Activated CD8-positive, alpha-beta T cell treated with anti-CD3 and anti-CD28 coated beads for 36 hours (primary cell): ENCODE results near the gene VAC14. TPM values are rescaled to one million over a fixed set of nuclear protein-coding genes. Genes with fewer than 3 reads are reported as not detected.

Source experiments
- ATAC-seq: fragments of 200-7000 bp; cut with Tn5 transposase; one replicate; pipeline ENCODE4 v1.10.0; 2021; ENCODE audit warnings: mild to moderate bottlenecking, moderate library complexity
- CTCF ChIA-PET: fragments of 350-600 bp; sonication (Branson Sonifier 250); formaldehyde crosslinking; loops from one replicate; lab custom pipeline; 2021; ENCODE audit warnings: antibody characterized with exemption; lab: Charles Lee
- POLR2A ChIA-PET: fragments of 350-600 bp; sonication (Branson Sonifier 250); formaldehyde crosslinking; loops from one replicate; lab custom pipeline; 2021; ENCODE audit warnings: antibody characterized with exemption; lab: Charles Lee
- DNase-seq: peaks from one replicate; pipeline ENCODE4 v3.0.0-alpha.2; 2020
- H3K27ac Mint-ChIP-seq: one replicate; pipeline ENCODE4 v1.8.0; 2021; ENCODE audit warnings: mild to moderate bottlenecking, mixed read lengths
- H3K27me3 Mint-ChIP-seq: one replicate; pipeline ENCODE4 v1.8.0; 2021; ENCODE audit warnings: mixed read lengths
- H3K36me3 Mint-ChIP-seq: one replicate; pipeline ENCODE4 v1.8.0; 2021; ENCODE audit warnings: low read depth, mixed read lengths
- H3K4me1 Mint-ChIP-seq: one replicate; pipeline ENCODE4 v1.8.0; 2021; ENCODE audit warnings: low read depth, mixed read lengths
- H3K4me3 Mint-ChIP-seq: one replicate; pipeline ENCODE4 v1.8.0; 2021; ENCODE audit warnings: mild to moderate bottlenecking, moderate library complexity, mixed read lengths
- H3K9me3 Mint-ChIP-seq: one replicate; pipeline ENCODE4 v1.8.0; 2021; ENCODE audit warnings: mixed read lengths
- CTCF ChIP-seq: fragments of 200-600 bp; IDR thresholded peaks from one replicate; pipeline ENCODE4 v1.8.0; 2022; ENCODE audit warnings: antibody characterized with exemption, mild to moderate bottlenecking
- intact Hi-C: fragments of 100-400 bp; cut with micrococcal nuclease; formaldehyde crosslinking; loops from one replicate; pipeline ENCODE4 v1.10.0; 2022
- total RNA-seq, 2 experiments: library from RNA; stranded (reverse); gene quantifications; one replicate each; pipeline ENCODE4 v1.2.3, GENCODE V29; 2021

VAC14 gene
- total RNA-seq, 2 experiments from 2014 or later = 27.6 TPM

DNA sequence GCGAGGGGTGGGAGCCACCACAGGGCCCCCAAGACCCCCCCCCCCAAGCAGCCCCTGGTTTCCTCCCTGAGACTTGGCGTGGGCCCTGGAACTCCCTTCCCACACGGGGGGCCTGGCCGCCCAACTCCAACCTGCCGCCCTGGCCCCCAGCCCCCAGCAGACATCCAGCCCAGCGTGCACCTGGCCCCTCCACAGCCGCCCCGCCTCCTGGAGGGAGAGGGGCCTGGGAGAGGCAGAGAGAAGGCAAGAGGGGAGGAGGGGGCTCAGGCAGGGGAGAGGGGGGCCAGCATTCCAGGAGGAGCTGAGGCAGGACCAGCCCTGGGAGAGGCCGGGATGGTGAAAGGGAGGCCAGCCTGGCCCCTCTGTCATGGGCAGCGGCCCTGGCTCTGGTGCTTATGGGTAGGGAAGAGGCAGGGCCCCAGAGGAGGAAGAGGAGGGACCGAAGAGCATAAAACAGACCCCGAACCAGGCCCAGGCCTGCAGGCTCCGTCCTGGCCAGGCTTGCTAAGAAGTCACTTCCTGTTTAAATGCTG, 137.9 kb downstream of the VAC14 start:
- no peak for ATAC-seq
- ChIA-PET CTCF (interaction anchor here (0.8 to 1.2 kb wide), 2 partner anchors 9 to 108 kb away, joined by 4 to 9 read pairs; no protein-coding TSS in a partner anchor), POLR2A (no interaction called here)
- Mint-ChIP-seq H3K9me3 (no peaks in the 10 kb centered on the region), H3K27ac (no peak overlapping the region), H3K36me3 (peaks cover 3% of the 10 kb centered on the region), H3K4me3 (no peak overlapping the region), H3K27me3 (no peaks in the 10 kb centered on the region), H3K4me1 (no peaks in the 10 kb centered on the region)
- intact Hi-C loops = no loop called here
- no peak for TF ChIP-seq CTCF
- DNase-seq = no peak

GRCh38 chr16:70661918-70662641, 138.9 kb downstream of the VAC14 start:
- intact Hi-C loops = no loop called here
- DNase-seq (no peak), ATAC-seq (no peak)
- no peaks in the 10 kb centered on the region for H3K9me3 Mint-ChIP-seq
- no peak for TF ChIP-seq CTCF
- ChIA-PET POLR2A (interaction anchor here (0.6 kb wide), 1 partner anchor 16 kb away, joined by 3 read pairs; no protein-coding TSS in a partner anchor), CTCF (interaction anchor here (0.8 to 1.2 kb wide), 2 partner anchors 8 to 109 kb away, joined by 4 to 9 read pairs; no protein-coding TSS in a partner anchor)
- H3K4me1 Mint-ChIP-seq = no peaks in the 10 kb centered on the region
- no peaks in the 10 kb centered on the region for H3K27me3 Mint-ChIP-seq
- H3K27ac Mint-ChIP-seq = no peak overlapping the region
- H3K4me3 Mint-ChIP-seq = no peak overlapping the region
- H3K36me3 Mint-ChIP-seq = peaks cover 3% of the 10 kb centered on the region

GRCh38 chr16:70661534-70661917, 139.4 kb downstream of the VAC14 start:
- no peak for TF ChIP-seq CTCF
- CTCF ChIA-PET = no interaction called here
- no peaks in the 10 kb centered on the region for H3K4me1 Mint-ChIP-seq
- no peak overlapping the region for H3K27ac Mint-ChIP-seq
- no peak for ATAC-seq
- no peak for DNase-seq
- H3K9me3 Mint-ChIP-seq = no peaks in the 10 kb centered on the region
- intact Hi-C loops = no loop called here
- POLR2A ChIA-PET = no interaction called here
- H3K4me3 Mint-ChIP-seq = no peak overlapping the region
- H3K36me3 Mint-ChIP-seq = peaks cover 3% of the 10 kb centered on the region
- H3K27me3 Mint-ChIP-seq = no peaks in the 10 kb centered on the region

GRCh38 chr16:70660672-70661350, 140.1 kb downstream of the VAC14 start:
- no peaks in the 10 kb centered on the region for H3K9me3 Mint-ChIP-seq
- no peak overlapping the region for H3K27ac Mint-ChIP-seq
- ChIA-PET CTCF (interaction anchor here (1.6 kb wide), 1 partner anchor 110 kb away, joined by 5 read pairs; no protein-coding TSS in a partner anchor), POLR2A (no interaction called here)
- DNase-seq (no peak), ATAC-seq (no peak)
- H3K36me3 Mint-ChIP-seq = peaks cover 2% of the 10 kb centered on the region
- TF ChIP-seq CTCF = no peak
- no peaks in the 10 kb centered on the region for H3K27me3 Mint-ChIP-seq
- no peaks in the 10 kb centered on the region for H3K4me1 Mint-ChIP-seq
- H3K4me3 Mint-ChIP-seq = no peak overlapping the region
- intact Hi-C loops = no loop called here
